GM12891 (cell line): ENCODE results near the gene PPP1R13L.

Experiments used
- POLR2AphosphoS5 ChIP-seq: IDR thresholded peaks from 2 replicates; pipeline ENCODE4 v1.6.1; 2011; ENCODE audit warnings: low read depth, low read length, control low read depth
- TAF1 ChIP-seq: IDR thresholded peaks from 2 replicates; pipeline ENCODE4 v1.6.1; 2011; ENCODE audit warnings: low read depth, low read length, control low read depth

DNA sequence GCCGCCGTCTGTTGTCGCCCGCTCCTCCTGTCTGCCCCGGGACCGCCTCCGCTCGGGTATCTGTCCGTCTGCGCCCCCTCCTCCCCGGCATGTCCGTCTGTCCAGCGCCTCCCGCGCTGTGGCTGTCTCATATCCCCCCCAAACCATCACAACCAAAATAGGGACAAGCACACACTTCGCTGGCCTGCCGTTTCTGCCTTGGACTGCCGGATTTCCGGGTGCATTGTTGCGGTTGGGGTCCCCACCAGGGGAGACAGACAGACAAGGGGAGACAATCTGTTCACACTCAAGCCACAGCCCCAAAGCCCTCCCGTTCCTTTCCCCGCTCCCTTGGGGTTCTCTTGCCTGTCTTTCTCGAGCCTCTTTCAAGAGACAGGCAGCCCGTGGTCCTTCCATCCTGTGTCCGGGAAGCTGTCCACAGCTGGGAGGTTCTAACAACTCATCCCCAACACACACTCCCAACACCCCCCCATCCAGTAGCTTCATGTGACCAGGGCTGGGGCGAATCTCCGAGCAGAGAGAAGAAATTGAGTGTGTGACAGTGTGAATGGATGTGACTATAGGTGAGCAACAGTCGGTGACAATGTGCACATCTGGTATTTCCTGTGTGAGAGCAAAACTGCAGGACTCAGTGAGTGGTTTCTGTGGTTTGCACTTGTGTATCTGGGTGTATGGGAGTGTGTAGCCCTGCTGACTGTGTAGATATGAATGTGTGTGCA, 46.4 kb upstream of the PPP1R13L start:
- TF ChIP-seq POLR2AphosphoS5 (0 out of 2 replicates have a peak, but pooled peaks have one; percentile 19), TAF1 (no peak)
